ENCODE results near the gene IRGC. TPM values are rescaled to one million over a fixed set of nuclear protein-coding genes. Genes with fewer than 3 reads are reported as not detected.

The IRGC gene
- total RNA-seq, 4 donors from 2014 or later = not detected

DNA sequence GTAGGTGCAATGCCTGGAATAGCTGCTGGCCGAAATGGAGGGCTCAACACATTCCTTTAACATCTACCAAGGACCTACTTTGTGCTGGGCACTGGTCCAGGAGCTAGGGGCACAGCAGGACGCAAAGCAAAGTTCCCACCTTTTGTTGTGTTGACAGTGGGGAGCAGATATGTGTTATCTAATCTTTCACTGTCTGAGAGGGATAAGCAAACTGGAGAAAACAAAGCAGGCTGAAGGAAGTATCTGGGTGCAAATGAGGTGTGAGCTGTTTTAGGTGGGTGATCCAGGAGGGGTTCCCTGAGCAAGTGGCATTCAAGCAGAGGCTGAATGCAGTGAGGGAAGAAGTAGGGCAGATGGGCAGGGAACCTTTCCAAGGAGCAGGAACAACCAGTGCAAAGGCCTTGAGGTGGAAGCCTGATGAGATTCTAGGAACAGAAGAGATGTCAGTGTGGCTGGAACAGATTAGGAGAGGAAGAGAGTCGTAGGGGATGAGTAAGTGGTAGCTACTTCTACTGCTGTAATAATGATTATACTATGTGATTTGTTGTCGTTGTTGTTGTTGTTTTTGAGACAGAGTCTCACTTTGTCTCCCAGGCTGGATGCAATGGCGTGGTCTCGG, 43.7 kb upstream of the IRGC start:
- no peaks in the 10 kb centered on the region for H3K27me3 ChIP-seq
- H3K36me3 ChIP-seq = no peaks in the 10 kb centered on the region
- H3K4me1 ChIP-seq = peaks cover 15 to 42% (median 18%) of the 10 kb centered on the region in 3 donors
- H3K27ac ChIP-seq = no peak overlapping the region
- WGBS, 2 donors = 61 to 75% methylated on average over 4 of the region's 6 CpGs
- no peak for TF ChIP-seq POLR2A (IDR thresholded peaks at IDR 0.05)
- TF ChIP-seq, protein P1, sequence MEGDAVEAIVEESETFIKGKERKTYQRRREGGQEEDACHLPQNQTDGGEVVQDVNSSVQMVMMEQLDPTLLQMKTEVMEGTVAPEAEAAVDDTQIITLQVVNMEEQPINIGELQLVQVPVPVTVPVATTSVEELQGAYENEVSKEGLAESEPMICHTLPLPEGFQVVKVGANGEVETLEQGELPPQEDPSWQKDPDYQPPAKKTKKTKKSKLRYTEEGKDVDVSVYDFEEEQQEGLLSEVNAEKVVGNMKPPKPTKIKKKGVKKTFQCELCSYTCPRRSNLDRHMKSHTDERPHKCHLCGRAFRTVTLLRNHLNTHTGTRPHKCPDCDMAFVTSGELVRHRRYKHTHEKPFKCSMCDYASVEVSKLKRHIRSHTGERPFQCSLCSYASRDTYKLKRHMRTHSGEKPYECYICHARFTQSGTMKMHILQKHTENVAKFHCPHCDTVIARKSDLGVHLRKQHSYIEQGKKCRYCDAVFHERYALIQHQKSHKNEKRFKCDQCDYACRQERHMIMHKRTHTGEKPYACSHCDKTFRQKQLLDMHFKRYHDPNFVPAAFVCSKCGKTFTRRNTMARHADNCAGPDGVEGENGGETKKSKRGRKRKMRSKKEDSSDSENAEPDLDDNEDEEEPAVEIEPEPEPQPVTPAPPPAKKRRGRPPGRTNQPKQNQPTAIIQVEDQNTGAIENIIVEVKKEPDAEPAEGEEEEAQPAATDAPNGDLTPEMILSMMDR (IDR thresholded peaks at IDR 0.05) = no peak
- H3K4me3 ChIP-seq = no peak overlapping the region
- intact Hi-C loops (cut with DNase I) = loop anchor here (10.0 kb wide), 1 partner anchor 113 kb away; the partner anchor contains the start of gene KCNN4
- no peaks in the 10 kb centered on the region for H3K9me3 ChIP-seq
- DNase-seq = no peak

DNA sequence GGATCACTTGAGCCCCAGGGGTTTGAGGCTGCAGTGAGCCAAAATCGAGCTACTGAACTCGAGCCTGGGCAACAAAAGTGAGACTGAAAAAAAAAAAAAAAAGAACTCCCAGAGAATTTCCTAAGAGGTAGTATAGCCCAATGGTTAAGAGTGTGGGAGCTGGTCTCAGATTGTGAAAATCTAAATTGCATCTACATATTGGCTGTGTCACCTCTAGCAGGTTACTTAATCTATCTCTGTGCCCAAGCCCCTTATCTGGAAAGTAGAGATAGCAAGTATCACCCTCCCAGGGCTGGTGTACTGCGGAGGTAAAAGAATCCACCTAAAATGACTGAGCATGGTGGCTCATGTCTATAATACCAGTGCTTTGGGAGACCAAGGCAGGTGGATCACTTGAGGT, 42.2 kb upstream of the IRGC start:
- Histone ChIP-seq H3K36me3 (no peaks in the 10 kb centered on the region), H3K9me3 (no peaks in the 10 kb centered on the region), H3K27me3 (no peaks in the 10 kb centered on the region), H3K27ac (peak overlapping the region in 1 of 4 donors; percentile 88), H3K4me3 (no peak overlapping the region), H3K4me1 (peaks cover 7 to 32% (median 11%) of the 10 kb centered on the region in 3 donors)
- 53 to 64% methylated on average over 3 of the region's 3 CpGs for WGBS, 2 donors
- intact Hi-C loops (cut with DNase I) = loop anchor here (10.0 kb wide), 1 partner anchor 111 kb away; the partner anchor contains the start of gene KCNN4
- DNase-seq = no peak
- TF ChIP-seq POLR2A (IDR thresholded peaks at IDR 0.05) = no peak
- TF ChIP-seq, protein P1 (IDR thresholded peaks at IDR 0.05) = no peak

DNA sequence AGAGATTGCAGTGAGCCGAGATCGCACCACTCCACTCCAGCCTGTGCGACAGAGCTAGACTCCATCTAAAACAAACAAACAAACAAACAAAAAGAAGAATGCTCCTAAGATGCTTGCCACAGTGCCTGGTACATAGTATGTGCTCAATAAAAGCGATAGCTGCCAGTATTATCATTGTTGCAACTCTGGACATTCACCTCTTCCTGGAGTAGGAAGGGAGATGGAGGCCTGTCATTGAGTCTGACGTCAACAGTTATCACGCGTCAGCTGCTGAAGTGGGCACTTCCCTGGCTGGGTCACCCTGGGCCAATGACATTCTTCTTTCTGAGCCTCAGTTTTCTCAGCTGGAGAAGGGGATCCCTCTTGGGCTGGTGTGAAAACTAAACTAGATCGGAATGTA, 41.7 kb upstream of the IRGC start:
- TF ChIP-seq POLR2A (IDR thresholded peaks at IDR 0.05) = no peak
- TF ChIP-seq, protein P1 (IDR thresholded peaks at IDR 0.05) = no peak
- Histone ChIP-seq H3K4me3 (no peak overlapping the region), H3K36me3 (no peaks in the 10 kb centered on the region), H3K27ac (peak overlapping the region; percentile 78 to 94 (median 86)), H3K9me3 (no peaks in the 10 kb centered on the region), H3K4me1 (peaks cover 7 to 29% (median 9%) of the 10 kb centered on the region in 3 donors), H3K27me3 (no peaks in the 10 kb centered on the region)
- DNase-seq = no peak
- 95 to 100% methylated on average over 3 to 7 of the region's 8 CpGs for WGBS, 2 donors
- intact Hi-C loops (cut with DNase I) = loop anchor here (10.0 kb wide), 1 partner anchor 111 kb away; the partner anchor contains the start of gene KCNN4

DNA sequence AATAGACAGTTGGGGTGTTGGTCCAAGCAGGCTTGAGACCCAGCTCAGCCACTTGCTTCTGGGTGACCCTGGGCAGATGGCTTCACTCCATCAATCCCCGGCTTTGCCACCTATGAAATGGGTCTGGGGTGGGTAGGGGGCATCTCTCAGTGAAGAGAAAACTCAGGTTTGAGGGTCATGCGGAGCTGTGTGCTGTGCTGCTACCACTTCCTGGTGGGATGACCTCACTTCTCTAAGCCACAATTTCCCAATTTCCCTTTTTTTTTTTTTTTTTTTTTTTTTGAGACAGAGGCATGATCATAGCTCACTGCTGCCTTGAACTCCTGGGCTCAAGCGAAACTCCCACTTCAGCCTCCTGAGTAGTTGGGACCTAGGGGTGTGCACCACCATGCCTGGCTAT, 41.3 kb upstream of the IRGC start:
- Histone ChIP-seq H3K4me1 (peaks cover 5 to 25% (median 7%) of the 10 kb centered on the region in 3 donors), H3K27ac (peak overlapping the region; percentile 78 to 94 (median 86)), H3K4me3 (no peak overlapping the region), H3K36me3 (no peaks in the 10 kb centered on the region), H3K27me3 (no peaks in the 10 kb centered on the region), H3K9me3 (no peaks in the 10 kb centered on the region)
- no peak for DNase-seq
- intact Hi-C loops (cut with DNase I) = loop anchor here (10.0 kb wide), 1 partner anchor 110 kb away; the partner anchor contains the start of gene KCNN4
- TF ChIP-seq POLR2A (IDR thresholded peaks at IDR 0.05) = no peak
- TF ChIP-seq, protein P1 (IDR thresholded peaks at IDR 0.05) = no peak
- WGBS, 2 donors = 62 to 92% methylated on average over 3 of the region's 3 CpGs

DNA sequence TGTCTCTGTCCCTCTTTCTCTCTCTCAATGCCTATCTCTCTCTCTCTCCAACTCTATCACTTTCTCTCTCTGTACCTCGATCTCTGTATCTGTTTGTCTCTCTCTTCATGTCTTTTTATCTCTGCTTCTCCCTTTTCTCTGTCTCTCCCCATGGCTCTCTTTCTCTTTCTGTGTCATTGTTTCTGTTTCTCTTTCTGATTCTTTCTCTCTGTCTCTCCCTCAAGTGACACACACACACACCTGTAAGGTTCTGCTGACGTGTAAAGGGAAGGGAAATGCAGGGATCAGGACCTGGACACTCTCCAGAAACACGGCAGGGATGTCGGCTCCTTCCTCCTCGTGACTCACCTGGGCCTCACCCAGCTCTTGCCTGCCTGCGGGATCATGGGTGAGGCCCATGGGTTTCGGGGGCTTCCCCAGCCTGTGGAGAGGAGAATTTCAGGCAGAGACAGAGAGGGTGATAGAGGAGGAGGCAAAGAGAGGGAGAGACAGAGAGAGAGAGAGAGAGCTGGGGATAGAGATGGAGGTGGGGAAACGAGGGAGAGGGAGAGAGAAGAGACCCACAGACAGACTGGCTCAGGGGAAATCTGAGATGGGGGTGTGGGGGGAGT, 40.5 kb upstream of the IRGC start:
- TF ChIP-seq, protein P1 (IDR thresholded peaks at IDR 0.05) = no peak
- peak in 1 of 4 donors; percentile 57 for TF ChIP-seq POLR2A (IDR thresholded peaks at IDR 0.05)
- no peaks in the 10 kb centered on the region for H3K9me3 ChIP-seq
- no peaks in the 10 kb centered on the region for H3K36me3 ChIP-seq
- WGBS, 2 donors = 12 to 28% methylated on average over 7 to 8 of the region's 8 CpGs
- H3K4me1 ChIP-seq = peaks cover 0 to 17% (median 7%) of the 10 kb centered on the region in 3 donors
- H3K4me3 ChIP-seq = peak overlapping the region in 1 of 4 donors; percentile 20
- no peak for DNase-seq
- H3K27ac ChIP-seq = peak overlapping the region; percentile 67 to 94 (median 86)
- intact Hi-C loops (cut with DNase I) = loop anchor here (10.0 kb wide), 1 partner anchor 109 kb away; the partner anchor contains the start of gene KCNN4
- no peaks in the 10 kb centered on the region for H3K27me3 ChIP-seq

All from esophagus squamous epithelium (tissue), 5 donors.